NCI-H146 treated with DMSO at 0.1 percent for 48 hours (cell line): ENCODE results near the gene ACE2.

Source experiments
- DNase-seq: peaks from one replicate; lab custom pipeline; 2025; ENCODE audit not compliant: unreplicated experiment; lab: John Stamatoyannopoulos, UW

The ACE2 gene

DNA sequence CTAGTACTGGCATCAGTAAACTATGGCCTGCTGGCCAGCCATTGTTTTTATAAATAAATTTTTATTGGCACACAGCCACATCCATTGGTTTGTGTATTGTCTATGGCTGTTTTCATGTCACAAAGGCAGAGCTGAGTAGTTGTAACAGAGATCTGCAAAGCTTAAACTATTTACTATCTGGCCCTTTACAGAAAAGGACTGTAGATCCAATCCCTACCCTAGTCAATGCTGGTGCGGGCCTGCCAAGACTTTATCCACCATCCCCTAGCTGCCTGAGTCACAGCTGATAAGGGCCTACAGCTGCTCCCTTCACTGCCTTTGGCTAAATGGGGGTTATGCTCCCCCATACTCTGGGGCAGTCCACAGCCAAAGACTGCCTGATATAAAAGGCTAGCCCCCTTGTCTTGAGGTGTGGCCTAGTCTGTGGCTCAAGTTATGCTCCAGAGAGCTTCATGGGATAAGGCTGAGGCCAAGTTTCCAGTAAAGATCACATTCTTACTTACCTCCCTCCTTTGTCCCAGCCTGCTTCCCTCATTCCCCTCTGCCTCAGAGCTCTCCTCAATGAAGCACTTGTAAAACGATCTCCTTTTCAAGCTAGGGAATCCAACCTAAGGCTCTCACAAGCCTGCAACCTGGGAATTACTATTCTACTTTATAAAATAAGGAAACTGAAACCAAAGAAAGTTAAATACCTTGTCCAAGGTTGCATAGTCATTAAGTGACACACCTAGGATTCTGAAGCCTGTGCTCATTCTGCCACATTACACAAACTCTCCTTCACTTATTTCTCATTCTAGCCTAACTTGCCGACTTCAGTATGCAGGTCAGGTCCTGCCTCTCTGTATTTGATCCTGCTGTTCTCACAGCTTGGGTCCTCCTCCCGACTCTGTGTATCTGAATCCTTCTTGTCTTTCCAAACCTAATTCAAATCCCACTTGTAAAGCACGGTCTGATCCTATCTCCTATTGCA is 20.7 kb downstream of the ACE2 start:
- no peak for DNase-seq

DNA sequence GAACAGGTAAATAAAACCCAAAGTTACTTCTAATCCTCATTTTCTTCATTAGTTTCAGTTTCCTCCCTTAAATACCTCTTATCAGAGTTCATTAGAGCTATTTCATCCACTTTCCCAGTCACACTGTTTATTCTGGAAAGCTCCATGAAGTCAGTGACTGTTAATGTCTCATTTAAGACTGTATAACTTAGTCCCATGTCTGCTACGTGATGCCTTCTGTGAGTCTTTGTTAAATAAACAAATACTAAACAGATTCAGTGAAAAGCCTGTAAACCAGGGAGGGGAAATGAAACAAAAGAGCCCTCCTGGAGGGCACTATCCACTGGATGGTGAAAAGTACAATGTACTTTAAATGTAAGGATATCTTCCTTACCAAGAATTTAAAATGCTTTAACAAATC is 24.7 kb downstream of the ACE2 start:
- no peak for DNase-seq

DNA sequence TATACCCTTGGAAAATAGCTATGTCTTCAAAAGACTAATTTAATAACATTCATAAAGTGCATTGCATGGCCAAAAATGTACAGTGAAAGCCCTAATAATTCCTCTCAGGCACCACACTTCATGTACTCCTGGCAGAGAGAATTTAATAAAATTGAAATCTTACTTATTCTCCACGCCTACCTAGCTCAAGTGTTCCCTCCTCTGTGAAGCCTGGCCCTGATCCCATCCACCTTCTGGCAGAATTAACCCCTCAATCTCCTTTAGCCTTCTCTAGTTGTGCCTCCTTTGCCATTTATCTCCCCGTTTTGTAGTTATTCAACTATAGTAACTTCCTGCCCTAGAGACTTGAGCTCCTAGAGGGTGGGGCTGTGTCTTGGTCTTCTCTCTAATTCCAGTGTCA is 26.7 kb downstream of the ACE2 start:
- DNase-seq: no peak

DNA sequence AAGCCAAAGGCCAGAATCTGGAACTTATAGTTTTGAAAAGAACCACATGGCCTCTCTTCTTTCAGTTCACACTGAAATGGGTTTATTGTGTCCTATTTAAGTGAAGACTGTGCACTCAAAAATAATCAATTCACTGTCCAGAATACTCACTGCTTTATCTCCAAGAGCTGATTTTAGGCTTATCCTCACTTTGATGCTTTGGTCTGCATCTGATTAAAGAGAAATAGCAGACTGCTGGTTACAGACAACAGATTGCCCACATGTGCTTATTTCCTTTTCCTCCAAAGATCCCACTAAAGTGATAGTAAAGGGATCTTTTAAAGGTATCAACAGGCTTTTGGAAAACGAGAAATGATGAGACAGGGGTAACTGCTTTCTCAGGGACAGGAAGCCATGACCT is 30.6 kb downstream of the ACE2 start:
- DNase-seq: no peak

DNA sequence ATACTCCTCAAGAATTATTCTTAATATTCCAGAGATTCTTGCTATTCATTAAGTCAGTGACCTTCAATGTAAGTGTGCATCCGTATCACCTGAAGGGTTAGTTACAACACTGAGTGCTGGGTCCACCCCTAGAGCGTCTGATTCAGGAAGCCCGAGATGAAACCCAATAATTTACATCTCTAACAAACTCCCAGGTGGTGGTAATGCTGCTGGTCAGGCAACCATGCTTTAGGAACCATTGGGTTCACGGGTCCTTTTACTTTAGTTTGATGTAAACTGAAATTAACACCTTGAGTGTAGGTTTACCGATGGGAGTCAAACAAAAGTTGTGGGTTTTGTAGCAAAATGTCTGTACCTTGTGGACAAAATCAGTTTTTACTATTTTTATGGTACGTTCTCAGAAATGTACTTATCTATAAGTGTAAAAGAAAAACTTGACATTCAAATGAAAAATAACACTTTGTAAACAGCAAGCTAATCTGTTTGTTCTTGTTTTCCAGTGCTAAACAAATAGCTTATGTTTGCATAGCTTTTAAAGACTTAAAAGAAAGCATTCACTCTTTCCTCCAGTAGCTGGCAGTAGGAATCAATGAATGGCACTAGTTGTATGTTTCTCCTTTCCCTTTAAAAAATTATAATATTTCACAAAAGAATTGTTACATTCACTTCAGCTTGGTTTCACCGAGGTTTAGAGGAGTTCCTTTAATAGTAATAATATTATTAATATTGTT is 32.7 kb downstream of the ACE2 start:
- DNase-seq: no peak

DNA sequence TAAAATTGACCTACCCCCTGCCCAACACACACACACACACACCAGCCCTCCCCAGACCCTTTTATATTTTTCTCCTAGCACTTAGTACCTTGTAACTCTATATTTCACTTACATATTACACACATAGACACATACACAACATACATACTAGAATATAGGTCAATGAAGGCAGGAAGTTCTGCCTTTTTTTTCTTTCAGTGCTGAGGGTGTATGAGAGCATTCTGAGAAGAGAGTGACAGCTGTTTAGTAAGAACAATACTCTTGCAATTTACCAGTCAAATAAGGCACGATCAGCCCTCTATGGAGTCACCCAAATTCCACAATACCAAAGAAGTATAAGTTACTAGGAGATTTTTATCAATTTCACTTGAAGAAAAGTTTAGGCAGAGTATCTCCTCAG is 33.5 kb downstream of the ACE2 start:
- no peak for DNase-seq

DNA sequence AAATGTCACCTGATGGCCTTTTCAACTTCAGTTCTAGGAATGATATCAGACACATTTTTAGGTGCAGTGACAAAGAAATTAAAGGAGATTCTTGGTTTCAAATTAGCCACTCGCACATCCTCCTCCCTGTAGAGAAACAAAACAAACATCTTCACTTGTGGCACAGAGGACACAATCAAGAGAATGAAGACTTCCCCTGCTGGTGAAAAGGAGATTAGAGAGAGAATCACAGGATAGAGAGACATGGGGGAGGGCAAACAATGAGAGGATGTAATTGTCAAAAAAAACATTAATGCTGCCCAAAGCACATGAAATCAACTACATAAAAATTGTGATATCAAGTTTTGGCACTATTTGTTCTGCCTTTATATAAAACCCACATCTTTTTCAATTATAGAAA is 34.5 kb downstream of the ACE2 start:
- no peak for DNase-seq

DNA sequence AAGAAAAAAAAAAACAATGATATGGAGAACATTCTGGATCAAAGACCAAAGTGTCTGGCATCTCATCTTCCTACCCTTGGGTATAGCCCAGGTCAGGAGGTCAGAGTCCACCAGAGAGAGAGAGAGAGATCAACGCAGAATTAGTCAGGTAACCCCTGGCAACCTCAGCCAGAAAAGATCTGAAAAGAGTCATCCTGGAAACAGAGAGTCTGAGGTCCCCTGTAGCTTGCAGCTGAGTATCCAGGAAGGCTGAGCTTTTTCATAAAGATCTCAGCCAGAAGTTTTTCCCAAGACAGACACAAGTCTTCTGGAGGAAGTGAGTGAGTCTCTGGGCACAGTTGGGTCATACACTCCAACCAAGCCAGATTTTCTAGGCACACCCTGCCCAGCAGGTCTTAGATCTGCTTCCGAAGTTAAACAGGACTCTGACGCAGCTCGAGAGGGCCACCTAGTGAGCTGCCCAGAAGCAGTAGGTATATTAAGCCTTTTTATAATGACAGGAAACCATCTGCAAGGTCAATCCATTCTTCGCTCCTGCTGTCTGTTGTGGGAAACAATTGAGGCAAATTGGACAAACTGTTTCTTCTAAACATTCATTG is 35.7 kb downstream of the ACE2 start:
- DNase-seq: peak; percentile 12

DNA sequence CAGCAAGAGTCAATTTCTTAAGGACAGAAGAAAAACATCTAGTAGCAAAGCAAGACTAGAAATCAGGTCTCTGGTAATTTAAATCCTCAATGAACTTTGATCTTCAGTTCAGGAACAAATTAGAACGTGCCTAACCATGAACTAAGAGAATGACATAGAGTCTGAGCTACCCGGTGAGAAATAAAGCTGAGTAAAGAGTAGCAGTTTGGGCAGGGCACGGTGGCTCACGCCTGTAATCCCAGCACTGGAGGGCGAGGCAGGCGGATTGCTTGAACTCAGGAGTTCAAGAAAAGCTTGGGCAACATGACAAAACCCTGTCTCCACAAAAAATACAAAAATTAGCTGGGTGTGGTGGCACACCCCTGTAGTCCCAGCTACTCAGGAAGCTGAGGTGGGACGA is 37.7 kb downstream of the ACE2 start:
- no peak for DNase-seq

DNA sequence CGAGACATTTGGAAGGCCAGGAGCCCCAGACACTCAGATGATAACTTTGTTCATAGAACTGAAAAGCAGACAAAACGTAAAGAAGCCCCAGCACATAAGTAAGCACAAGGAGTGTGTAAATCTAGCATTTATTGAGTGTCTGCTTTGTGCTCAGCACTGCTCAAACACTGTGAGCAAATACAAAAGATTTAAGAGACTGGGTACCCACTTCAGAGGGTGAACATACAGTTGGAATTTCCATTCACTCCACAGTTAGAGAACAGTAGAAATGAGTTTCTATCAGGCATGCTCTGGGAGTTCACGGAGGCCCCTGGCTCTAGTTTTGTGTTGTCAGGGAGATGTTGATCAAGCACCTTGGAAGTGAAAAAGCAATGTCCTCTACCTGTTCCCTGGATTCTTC is 39.8 kb downstream of the ACE2 start:
- no peak for DNase-seq

DNA sequence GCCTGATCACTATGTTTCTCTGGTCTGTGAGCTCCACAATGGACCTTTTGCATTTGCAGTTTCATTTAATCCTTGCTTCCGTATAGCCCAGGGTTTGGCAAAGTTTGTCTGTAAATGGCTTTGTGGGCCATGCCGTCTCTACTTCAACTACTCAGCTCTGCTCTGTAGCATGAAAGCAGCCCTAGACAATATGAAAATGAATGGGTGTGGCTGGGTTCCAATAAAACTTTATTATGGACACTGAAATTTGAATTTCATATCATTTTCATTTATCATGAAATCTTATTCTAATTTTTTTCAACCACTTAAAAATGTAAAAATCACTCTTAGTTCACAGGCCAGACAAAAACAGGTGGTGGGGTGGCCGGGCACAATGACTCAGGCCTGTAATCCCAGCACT is 41.5 kb downstream of the ACE2 start:
- DNase-seq: no peak

DNA sequence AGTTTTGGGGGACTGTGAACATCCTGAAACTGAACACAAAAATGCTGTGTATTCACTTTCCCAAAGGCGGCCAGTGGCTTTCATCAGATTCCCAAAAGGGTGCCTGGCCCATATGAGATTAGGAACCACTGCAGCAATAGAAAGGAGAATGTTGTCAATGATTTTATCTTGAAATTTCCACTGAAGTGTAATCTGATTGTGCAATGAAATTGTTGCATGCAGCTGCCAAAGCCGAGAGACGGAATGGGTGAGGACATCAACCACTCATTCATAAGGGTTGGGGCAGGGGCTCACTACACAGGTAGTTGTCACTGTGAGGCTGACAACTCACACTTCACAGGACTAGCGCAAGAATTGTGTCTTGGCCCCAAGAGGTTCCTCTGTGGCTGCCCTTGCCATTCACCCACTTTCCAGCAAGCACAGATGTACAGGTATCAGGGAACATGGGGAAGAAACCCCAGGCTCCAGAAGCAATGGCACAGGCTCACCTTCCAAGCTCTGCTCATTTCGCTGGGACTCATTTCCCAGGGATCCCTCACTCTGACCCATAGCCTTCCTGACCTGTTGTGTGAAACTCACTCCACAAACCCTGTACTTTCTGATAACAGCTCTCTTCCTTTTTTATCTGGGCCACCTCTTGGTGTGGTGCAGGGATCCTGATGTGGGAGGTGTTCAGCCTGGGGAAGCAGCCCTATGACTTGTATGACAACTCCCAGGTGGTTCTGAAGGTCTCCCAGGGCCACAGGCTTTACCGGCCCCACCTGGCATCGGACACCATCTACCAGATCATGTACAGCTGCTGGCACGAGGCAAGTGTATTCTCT is 51.4 kb downstream of the ACE2 start:
- no peak for DNase-seq

DNA sequence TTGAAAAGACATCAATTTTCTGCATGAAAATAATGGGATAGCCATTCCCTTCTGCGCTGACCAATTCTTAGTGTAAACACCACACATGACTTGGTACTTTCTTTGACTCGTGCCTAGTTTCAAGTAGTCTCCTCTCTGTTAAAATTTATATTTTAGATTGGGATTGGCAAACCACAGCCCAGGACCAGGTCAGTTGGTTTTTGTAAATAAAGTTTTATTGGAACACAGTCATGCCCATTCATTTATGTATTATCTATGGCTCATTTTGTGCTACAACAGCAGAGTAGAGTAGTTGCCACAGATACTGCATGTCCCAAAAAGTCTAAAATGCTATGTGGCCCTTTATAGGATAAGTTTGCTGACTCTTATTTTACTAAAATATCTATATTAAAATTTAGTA is 53.4 kb downstream of the ACE2 start:
- no peak for DNase-seq

DNA sequence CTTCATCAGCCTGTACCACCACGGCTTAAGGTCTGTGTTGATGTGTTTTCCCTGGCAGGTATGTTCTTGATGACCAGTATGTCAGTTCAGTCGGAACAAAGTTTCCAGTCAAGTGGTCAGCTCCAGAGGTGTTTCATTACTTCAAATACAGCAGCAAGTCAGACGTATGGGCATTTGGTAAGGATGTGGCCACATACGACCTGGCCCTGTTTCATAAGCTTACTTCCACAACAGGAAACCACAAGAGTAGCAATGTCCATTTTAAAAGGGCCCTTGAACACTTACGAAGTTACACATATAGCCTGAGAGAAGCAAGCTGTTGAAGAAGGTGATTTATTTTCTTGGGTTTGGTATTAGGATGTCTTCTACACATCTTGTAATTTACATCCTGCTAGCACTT is 54.0 kb downstream of the ACE2 start:
- DNase-seq: no peak

DNA sequence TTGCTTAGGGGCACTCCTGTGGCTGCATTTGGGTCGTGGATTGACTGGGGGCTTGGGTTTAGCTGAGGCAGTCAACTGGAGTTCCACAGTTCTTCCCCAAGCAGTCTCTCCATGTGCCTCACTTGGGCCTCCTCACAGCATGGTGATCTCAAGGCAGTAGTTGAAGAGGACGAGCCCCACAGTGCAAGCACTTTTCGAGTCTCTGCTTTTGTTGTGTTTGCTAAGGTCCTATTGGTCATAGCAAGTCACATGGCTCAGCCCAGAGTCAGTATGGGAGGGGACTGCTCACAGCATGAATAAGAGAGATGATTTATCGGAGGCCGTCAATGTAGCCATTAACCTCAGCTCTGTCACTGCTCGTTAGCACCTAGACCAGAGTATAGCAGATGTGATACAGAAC is 70.4 kb downstream of the ACE2 start:
- DNase-seq: no peak

DNA sequence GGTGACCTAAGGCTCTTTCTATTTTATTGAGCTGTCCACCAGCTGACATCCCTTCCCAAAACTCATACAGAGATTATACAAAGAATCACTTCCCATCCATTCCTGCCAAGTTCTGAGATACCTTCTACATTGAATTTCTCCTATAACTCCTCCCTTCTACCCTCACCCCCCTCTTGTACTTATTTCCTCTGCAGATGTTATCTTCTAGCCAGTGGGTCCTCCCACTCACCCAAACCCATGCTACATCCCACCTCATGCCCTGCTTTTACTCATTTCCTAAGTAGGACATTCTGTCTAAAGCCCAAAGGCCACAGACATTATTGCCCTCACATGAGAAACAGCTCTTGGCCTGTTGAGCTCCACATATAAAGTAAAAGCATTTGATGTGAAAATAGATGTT is 71.6 kb downstream of the ACE2 start:
- no peak for DNase-seq

DNA sequence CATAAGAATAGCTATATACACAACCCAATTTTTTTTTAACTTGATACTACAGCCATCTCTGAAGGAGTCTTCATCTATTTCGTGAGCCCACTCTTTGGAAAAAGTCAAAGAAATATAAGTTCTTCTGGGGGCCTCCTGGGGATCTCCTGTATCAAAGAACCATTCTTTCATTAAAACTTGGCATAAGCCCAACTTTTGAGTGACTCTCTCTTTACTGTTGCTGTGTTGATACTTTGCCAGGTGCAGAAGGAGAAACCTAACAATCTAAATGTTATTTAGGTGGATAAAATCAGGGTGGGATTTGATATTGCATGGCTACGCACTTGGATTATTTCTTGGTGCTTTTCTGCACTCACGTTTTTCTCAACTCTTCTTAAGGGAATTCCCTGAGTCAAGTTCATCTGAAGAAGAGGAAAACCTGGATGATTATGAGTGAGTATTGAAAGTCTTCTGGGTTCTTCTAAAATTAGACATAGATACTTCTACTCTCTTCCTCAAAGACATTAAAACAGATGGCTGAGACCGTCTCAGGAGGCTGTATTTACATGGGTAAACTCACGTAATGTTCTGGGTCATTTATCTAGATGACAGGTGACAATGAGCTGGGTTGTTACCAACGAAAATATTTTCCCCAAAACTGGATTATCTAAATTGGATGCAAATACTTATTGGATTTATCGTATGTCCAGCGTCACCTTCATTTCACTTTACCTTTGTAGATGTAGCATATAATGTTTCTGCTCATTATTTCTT is 74.9 kb downstream of the ACE2 start:
- no peak for DNase-seq

DNA sequence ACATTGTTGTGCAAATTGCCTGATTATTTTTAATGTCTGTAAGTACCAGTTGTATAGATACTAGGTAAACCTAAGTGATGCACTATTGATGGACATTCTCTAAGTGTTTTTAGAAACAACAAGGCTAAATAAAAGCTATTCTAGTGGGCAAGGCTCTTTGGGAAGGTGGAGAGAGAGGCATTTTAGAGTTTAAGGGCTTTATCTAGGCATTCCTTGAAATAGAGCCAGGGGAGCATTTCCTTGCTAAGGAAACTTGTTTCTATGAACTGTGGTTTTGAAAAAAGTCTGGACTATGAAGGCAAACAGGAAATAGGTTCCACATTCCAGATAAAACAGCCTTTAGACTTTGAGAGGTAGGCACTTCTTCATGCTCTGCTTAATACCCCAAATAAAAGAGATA is 76.3 kb downstream of the ACE2 start:
- no peak for DNase-seq

DNA sequence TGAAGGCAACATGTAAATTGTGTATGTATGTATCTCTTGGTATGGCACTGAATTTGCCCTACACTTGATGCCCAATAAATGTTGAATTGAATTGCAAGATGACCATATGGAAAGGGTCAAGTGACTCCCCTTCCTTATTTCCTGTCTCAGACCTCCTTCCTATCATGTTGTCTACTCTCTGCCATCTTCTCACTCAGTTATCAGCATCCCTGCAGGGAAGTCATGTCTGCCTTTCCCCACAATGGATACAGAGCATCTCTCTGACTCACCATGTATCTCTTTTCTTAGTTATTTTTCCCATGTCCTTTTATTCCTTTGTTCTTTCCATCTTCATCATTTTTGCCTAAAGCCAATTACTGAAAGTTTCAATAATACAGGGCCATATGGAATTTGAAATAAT is 77.7 kb downstream of the ACE2 start:
- no peak for DNase-seq

DNA sequence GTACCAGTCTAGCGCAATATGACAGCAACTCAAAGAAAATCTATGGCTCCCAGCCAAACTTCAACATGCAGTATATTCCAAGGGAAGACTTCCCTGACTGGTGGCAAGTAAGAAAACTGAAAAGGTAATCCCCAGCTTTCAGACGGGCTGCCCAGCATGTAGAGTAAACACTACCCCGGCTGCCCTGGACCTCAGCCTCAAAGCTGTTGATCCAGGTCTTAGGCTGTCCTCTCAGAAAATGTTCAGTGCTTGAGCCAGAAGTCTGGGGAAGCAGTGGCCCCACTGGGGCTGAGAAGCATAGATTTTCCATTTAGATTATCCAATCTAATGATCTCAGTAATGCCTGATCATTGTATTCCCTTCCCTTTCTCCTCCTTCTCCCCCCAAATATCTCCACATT is 78.3 kb downstream of the ACE2 start:
- no peak for DNase-seq
